ENCODE results near the gene LY86. TPM values are rescaled to one million over a fixed set of nuclear protein-coding genes. Genes with fewer than 3 reads are reported as not detected.

LY86 gene
- total RNA-seq, 3 donors from 2014 or later = 0.16 to 0.25 TPM; not detected in 1

GRCh38 chr6:6689400-6690143 is 101.1 kb downstream of the LY86 start:
- no peaks in the 10 kb centered on the region for H3K36me3 Mint-ChIP-seq (ENCODE audit: insufficient read depth)

GRCh38 chr6:6690144-6690483 is 101.6 kb downstream of the LY86 start:
- ATAC-seq = no peak
- DNase-seq = no peak
- H3K4me3 Mint-ChIP-seq = no peak overlapping the region
- peaks cover 2% of the 10 kb centered on the region for H3K27me3 Mint-ChIP-seq (ENCODE audit: low read depth)
- peaks cover 5% of the 10 kb centered on the region for H3K4me1 Mint-ChIP-seq (ENCODE audit: low read depth)
- H3K36me3 Mint-ChIP-seq (ENCODE audit: insufficient read depth) = no peaks in the 10 kb centered on the region
- H3K9me3 Mint-ChIP-seq = peaks cover 4% of the 10 kb centered on the region

More at GRCh38 chr6:6689400-6690143, 101.1 kb downstream of the LY86 start:
- peaks cover 2% of the 10 kb centered on the region for H3K27me3 Mint-ChIP-seq (ENCODE audit: low read depth)
- H3K4me1 Mint-ChIP-seq (ENCODE audit: low read depth) = peaks cover 7% of the 10 kb centered on the region
- H3K9me3 Mint-ChIP-seq = peaks cover 4% of the 10 kb centered on the region
- no peak overlapping the region for H3K4me3 Mint-ChIP-seq
- DNase-seq (no peak), ATAC-seq (no peak)

- Mint-ChIP-seq H3K4me3 (no peak overlapping the region), H3K27me3 (ENCODE audit: low read depth) (peaks cover 6% of the 10 kb centered on the region), H3K9me3 (peaks cover 4% of the 10 kb centered on the region), H3K4me1 (ENCODE audit: low read depth) (no peaks in the 10 kb centered on the region), H3K36me3 (ENCODE audit: insufficient read depth) (no peaks in the 10 kb centered on the region)
- no peak for DNase-seq
- no peak for ATAC-seq
Observed at GRCh38 chr6:6694368-6694780, 105.9 kb downstream of the LY86 start.

DNA sequence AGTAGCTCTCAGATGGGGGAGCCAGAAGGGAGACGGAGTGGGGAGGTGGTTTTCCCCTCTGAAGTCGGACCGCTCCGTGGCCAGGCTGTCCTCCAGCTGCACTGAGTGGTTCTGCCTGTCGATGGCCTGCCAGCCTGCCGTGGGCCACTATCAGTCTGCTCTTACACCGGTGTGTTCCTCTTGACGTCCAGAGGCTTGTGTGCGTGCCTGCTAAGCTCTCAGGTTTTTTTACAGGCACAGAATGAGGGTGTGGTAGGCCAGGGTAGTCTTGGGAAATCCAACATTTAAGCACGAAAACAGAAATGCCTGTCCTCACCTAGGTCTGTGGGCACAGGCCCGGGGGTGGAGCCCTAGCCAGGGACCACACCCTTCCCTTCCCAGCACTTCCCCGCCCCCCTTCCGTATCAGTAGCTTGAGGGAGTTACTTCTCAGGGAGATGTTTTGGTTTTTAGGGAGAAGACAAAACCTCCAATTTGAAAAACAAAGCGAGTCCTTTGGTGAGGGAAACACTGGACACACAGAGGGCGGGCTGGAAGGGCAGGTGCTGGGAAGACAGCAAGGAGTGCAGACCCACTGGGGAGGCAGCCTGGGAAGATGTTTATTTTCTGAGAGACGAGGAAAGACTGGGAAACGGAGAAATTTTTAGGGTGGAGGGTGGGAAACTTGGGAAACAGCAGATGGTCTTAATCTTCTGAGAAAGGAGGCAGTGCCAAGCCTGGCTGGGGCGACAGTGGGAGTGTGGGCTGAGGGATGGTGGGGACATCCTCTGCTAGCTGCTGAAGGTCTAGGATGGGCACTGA is 106.5 kb downstream of the LY86 start:
- DNase-seq = no peak
- peaks cover 4% of the 10 kb centered on the region for H3K9me3 Mint-ChIP-seq
- H3K4me3 Mint-ChIP-seq = no peak overlapping the region
- ATAC-seq = no peak
- H3K36me3 Mint-ChIP-seq (ENCODE audit: insufficient read depth) = no peaks in the 10 kb centered on the region
- no peaks in the 10 kb centered on the region for H3K4me1 Mint-ChIP-seq (ENCODE audit: low read depth)
- peaks cover 6% of the 10 kb centered on the region for H3K27me3 Mint-ChIP-seq (ENCODE audit: low read depth)

- no peaks in the 10 kb centered on the region for H3K36me3 Mint-ChIP-seq (ENCODE audit: insufficient read depth)
- H3K9me3 Mint-ChIP-seq = peaks cover 2% of the 10 kb centered on the region
- DNase-seq (no peak), ATAC-seq (no peak)
- H3K4me3 Mint-ChIP-seq = no peak overlapping the region
- no peaks in the 10 kb centered on the region for H3K4me1 Mint-ChIP-seq (ENCODE audit: low read depth)
- peaks cover 6% of the 10 kb centered on the region for H3K27me3 Mint-ChIP-seq (ENCODE audit: low read depth)
Observed at GRCh38 chr6:6695625-6696276, 107.2 kb downstream of the LY86 start.

GRCh38 chr6:6696867-6697531 is 108.5 kb downstream of the LY86 start:
- ATAC-seq (no peak), DNase-seq (no peak)
- H3K27me3 Mint-ChIP-seq (ENCODE audit: low read depth) = peaks cover 8% of the 10 kb centered on the region
- H3K9me3 Mint-ChIP-seq = no peaks in the 10 kb centered on the region
- no peak overlapping the region for H3K4me3 Mint-ChIP-seq
- no peaks in the 10 kb centered on the region for H3K36me3 Mint-ChIP-seq (ENCODE audit: insufficient read depth)
- no peaks in the 10 kb centered on the region for H3K4me1 Mint-ChIP-seq (ENCODE audit: low read depth)

- DNase-seq (no peak), ATAC-seq (no peak)
- no peaks in the 10 kb centered on the region for H3K36me3 Mint-ChIP-seq (ENCODE audit: insufficient read depth)
- H3K4me1 Mint-ChIP-seq (ENCODE audit: low read depth) = no peaks in the 10 kb centered on the region
- no peak overlapping the region for H3K4me3 Mint-ChIP-seq
- H3K27me3 Mint-ChIP-seq (ENCODE audit: low read depth) = peaks cover 7% of the 10 kb centered on the region
- H3K9me3 Mint-ChIP-seq = no peaks in the 10 kb centered on the region
Observed at GRCh38 chr6:6697620-6698019, 109.1 kb downstream of the LY86 start.

DNA sequence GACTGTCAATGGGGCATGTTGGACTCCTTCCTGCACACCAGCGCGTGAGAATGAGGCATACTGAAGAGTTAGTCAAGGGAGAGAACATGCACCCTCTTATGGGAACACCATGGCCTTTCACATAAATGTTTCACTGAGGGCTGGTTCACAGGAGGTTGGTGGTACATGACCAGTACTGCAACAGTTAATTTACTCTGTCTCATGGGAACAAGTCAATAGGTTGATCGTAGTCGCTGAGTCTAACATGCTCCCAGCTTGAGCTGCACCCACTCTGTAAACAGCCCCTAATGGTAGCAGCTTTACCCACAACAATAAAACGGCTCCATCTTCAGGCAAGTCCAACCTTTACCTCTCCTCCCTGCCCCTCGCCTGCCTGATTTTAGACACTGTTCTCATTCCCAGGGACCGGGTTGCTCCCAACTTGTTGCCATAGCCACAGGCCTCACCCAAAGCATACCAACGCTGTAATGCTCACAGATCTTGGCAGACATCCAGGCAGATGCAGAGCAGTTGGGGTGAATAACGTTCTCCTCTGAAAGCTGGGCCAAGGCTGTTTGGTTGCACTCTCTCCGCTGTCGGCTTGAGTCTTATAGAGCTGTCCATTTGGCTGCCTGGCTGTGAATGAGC is 111.3 kb downstream of the LY86 start:
- H3K36me3 Mint-ChIP-seq (ENCODE audit: insufficient read depth) = no peaks in the 10 kb centered on the region
- H3K4me1 Mint-ChIP-seq (ENCODE audit: low read depth) = peaks cover 2% of the 10 kb centered on the region
- peaks cover 9% of the 10 kb centered on the region for H3K27me3 Mint-ChIP-seq (ENCODE audit: low read depth)
- DNase-seq = no peak
- H3K9me3 Mint-ChIP-seq = no peaks in the 10 kb centered on the region
- no peak overlapping the region for H3K4me3 Mint-ChIP-seq
- no peak for ATAC-seq

DNA sequence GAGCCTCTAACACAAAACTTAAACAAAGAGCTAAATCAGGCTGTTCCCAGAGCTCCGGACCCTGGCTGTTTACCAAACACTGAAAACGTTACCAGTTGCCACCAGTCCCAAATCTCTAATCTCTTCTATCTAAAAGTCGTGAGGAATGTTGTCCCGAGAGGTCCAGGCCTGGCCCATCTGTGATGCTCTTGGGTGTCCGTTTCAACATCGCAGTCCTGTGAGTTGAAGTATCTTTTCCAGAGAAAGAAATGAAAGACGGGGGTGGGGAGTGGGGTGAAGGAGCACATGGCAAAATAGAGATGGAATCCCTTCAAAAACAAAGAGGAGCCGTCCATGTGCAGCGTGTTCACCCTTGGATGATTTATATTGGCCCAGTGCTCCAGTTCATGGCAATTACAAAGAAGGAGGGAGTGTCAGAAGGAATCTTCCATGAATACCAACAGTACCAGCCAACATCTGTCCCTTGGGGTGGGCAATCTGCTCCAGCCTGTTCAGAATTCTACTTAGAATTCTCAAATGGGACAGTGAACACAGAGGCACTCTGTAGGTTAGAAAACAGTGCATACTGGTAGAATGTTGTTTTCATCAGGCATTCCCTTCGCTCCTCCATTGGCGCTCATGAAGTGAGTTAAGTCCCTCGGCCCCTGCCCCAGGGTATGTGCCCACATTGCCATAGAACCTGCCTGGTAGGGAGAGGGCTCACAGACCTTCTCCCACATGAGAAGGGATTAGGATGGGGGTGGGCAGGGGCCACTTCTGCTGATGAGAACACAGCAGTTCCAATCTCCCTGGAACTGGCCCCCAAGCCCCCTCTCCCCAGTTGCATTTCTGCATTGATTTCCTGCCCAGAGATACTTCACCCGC is 112.1 kb downstream of the LY86 start:
- ATAC-seq (no peak), DNase-seq (no peak)
- no peak overlapping the region for H3K4me3 Mint-ChIP-seq
- peaks cover 9% of the 10 kb centered on the region for H3K27me3 Mint-ChIP-seq (ENCODE audit: low read depth)
- no peaks in the 10 kb centered on the region for H3K36me3 Mint-ChIP-seq (ENCODE audit: insufficient read depth)
- H3K4me1 Mint-ChIP-seq (ENCODE audit: low read depth) = peaks cover 2% of the 10 kb centered on the region
- no peaks in the 10 kb centered on the region for H3K9me3 Mint-ChIP-seq

GRCh38 chr6:6701864-6702263 is 113.3 kb downstream of the LY86 start:
- no peaks in the 10 kb centered on the region for H3K36me3 Mint-ChIP-seq (ENCODE audit: insufficient read depth)
- H3K4me3 Mint-ChIP-seq = no peak overlapping the region
- no peaks in the 10 kb centered on the region for H3K9me3 Mint-ChIP-seq
- ATAC-seq = no peak
- peaks cover 2% of the 10 kb centered on the region for H3K4me1 Mint-ChIP-seq (ENCODE audit: low read depth)
- no peak for DNase-seq
- H3K27me3 Mint-ChIP-seq (ENCODE audit: low read depth) = peaks cover 5% of the 10 kb centered on the region

DNA sequence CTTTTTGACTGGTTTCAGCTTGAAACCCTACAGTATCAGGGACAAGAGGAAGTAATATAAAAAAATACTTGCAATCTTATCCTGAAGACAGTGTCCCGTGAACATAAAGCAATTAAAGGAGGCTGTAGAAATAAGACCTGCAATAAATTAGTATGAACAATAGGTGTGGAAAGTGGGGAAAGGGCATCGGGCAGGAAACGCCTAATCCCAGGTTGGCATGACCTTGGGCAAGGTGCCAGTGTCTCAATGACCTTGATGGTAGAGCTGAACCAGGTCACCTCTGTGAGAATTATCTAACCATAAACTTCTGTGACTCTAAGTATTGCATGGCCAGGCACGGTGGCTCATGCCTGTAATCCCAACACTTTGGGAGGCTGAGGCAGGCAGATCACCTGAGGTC is 115.2 kb downstream of the LY86 start:
- Mint-ChIP-seq H3K4me3 (no peak overlapping the region), H3K4me1 (ENCODE audit: low read depth) (peaks cover 2% of the 10 kb centered on the region), H3K36me3 (ENCODE audit: insufficient read depth) (no peaks in the 10 kb centered on the region), H3K27me3 (ENCODE audit: low read depth) (peaks cover 5% of the 10 kb centered on the region), H3K9me3 (no peaks in the 10 kb centered on the region)
- no peak for ATAC-seq
- no peak for DNase-seq
